Ovary (tissue), 9 donors: ENCODE data around the gene CASP4. TPM values are rescaled to one million over a fixed set of nuclear protein-coding genes. Genes with fewer than 3 reads are reported as not detected.

Experiments
- DNase-seq, 5 donors: peaks; one replicate each; pipeline ENCODE4 v3.0.0-alpha.2; 2019 to 2020
- H3K27ac ChIP-seq, 2 donors: fragments of 200-600 bp; one replicate each; pipeline versions ENCODE4 v1.5.1 to v1.8.0; 2019 to 2022
- H3K27me3 ChIP-seq: fragments of 200-600 bp; one replicate; pipeline ENCODE4 v1.8.0; 2022
- H3K36me3 ChIP-seq: fragments of 200-600 bp; sonication (generic); one replicate; pipeline ENCODE4 v1.5.1; 2019
- H3K4me1 ChIP-seq: one replicate; pipeline ENCODE4 v1.8.1; 2013; ENCODE audit warnings: mild to moderate bottlenecking, moderate library complexity; ENCODE audit not compliant: insufficient read depth
- H3K4me3 ChIP-seq: fragments of 200-600 bp; sonication (generic); one replicate; pipeline ENCODE4 v1.5.1; 2017
- H3K9me3 ChIP-seq, 2 donors: fragments of 200-600 bp in 1 of 2; sonication (generic) in 1 of 2; one replicate each; pipeline versions ENCODE4 v1.5.1 to v1.8.1; 2013 to 2019; ENCODE audit warnings: mild to moderate bottlenecking in 1 of 2, moderate library complexity in 1 of 2
- EP300 ChIP-seq: sonication (generic); formaldehyde crosslinking; IDR thresholded peaks from one replicate; pipeline ENCODE4 v1.6.1; 2017; ENCODE audit warnings: antibody characterized with exemption
- POLR2A ChIP-seq: fragments of 450-650 bp; IDR thresholded peaks from one replicate; pipeline ENCODE4 v1.6.1; 2017; ENCODE audit warnings: antibody characterized with exemption, mild to moderate bottlenecking, moderate library complexity
- WGBS, 3 donors: extraction: QIAGEN DNeasy Blood & Tissue Kit in 1 of 3; methylation state at CpG; one replicate each; pipeline versions ENCODE4 v1.1.5 to v1.1.7; 2013 to 2017; 5-methylcytosine and 5-hydroxymethylcytosine counted together
- intact Hi-C, 4 donors: fragments of 100-400 bp; cut with DNase I; formaldehyde crosslinking; loops; one replicate each; pipeline versions ENCODE4 v1.11.0 to v1.15.1; 2022 to 2023
- polyA plus RNA-seq, 2 donors: library from polyadenylated mRNA; stranded (reverse); fragments of 200-250 nt in 1 of 2; fragments of 350-450 nt in 1 of 2; fragmentation: Illumina TruSeq in 1 of 2; extraction: RNeasy Lipid Tissue Mini Kit (QIAGEN cat#74804) in 1 of 2; gene quantifications; one replicate each; pipeline ENCODE4 v1.2.3, GENCODE V29; 2013 to 2014
- total RNA-seq, 7 donors: library from RNA; depleted of rRNA in 2 of 7; stranded (reverse); fragments of >200 nt in 2 of 7; fragmentation: NEBNext Ultra II Directional in 3 of 7; extraction: Animal tissue kit (Norgen Biotek cat#: 25700) in 3 of 7; gene quantifications; one replicate each; pipeline versions ENCODE4 v1.1.0 to v1.2.4, GENCODE V29; 2016 to 2023
- TF ChIP-seq, protein P1 (sequence below), 3 donors: fragments of 450-650 bp in 2 of 3; fragments of 200-600 bp in 1 of 3; IDR thresholded peaks; one replicate each; pipeline versions ENCODE4 v1.5.1 to v1.8.0; 2016 to 2022; ENCODE audit warnings: antibody characterized with exemption in 3 of 3, mild to moderate bottlenecking in 1 of 3
- donor health status: DM: no; HTN: no; CAD: no; lungs with moderate emphysema.
- donor health status: DM: no; HTN: no; CAD: no.
- donor health status: Bipolar disorder and iron deficiency.
- donor health status: DM: yes; HTN: yes; CAD: no.
- donor health status: DM: no; HTN: no; CAD: no.
- donor health status: DM: yes; HTN: yes; CAD: no.

CASP4 gene
- total and polyA plus RNA-seq, 9 donors: 37.8 to 105 (median 50.3) TPM

DNA sequence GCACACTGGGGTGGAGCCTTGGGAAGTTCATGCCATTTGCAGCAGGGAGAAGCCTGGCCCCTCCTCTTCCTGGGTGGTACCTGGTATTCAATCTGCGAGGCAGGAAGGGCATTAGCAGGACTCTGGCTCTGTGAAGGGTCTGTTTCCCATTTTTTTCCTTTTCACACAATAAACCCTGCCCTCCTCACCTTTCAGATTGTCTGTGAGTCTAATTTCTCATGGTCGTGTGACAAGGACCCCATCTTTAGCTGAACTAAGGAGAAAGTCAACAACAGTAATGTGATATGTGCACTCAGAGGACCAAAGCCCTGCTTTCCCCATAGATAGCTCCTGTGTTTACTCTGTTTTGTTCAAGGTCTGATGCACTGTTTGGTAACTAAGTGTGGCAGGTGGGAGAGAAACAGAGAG, 26.6 kb upstream of the CASP4 start:
- 63 to 71% (median 70%) methylated on average over 2 of the region's 2 CpGs for WGBS, 3 donors
- intact Hi-C loops: no loop called here
- no peaks in the 10 kb centered on the region for H3K36me3 ChIP-seq
- no peaks in the 10 kb centered on the region for H3K4me1 ChIP-seq
- no peaks in the 10 kb centered on the region for H3K27me3 ChIP-seq
- H3K4me3 ChIP-seq: no peak overlapping the region
- DNase-seq: no peak
- TF ChIP-seq EP300 (no peak), POLR2A (no peak)
- TF ChIP-seq, protein P1, sequence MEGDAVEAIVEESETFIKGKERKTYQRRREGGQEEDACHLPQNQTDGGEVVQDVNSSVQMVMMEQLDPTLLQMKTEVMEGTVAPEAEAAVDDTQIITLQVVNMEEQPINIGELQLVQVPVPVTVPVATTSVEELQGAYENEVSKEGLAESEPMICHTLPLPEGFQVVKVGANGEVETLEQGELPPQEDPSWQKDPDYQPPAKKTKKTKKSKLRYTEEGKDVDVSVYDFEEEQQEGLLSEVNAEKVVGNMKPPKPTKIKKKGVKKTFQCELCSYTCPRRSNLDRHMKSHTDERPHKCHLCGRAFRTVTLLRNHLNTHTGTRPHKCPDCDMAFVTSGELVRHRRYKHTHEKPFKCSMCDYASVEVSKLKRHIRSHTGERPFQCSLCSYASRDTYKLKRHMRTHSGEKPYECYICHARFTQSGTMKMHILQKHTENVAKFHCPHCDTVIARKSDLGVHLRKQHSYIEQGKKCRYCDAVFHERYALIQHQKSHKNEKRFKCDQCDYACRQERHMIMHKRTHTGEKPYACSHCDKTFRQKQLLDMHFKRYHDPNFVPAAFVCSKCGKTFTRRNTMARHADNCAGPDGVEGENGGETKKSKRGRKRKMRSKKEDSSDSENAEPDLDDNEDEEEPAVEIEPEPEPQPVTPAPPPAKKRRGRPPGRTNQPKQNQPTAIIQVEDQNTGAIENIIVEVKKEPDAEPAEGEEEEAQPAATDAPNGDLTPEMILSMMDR (IDR thresholded peaks at IDR 0.05): no peak
- H3K9me3 ChIP-seq: no peaks in the 10 kb centered on the region
- H3K27ac ChIP-seq: no peak overlapping the region

DNA sequence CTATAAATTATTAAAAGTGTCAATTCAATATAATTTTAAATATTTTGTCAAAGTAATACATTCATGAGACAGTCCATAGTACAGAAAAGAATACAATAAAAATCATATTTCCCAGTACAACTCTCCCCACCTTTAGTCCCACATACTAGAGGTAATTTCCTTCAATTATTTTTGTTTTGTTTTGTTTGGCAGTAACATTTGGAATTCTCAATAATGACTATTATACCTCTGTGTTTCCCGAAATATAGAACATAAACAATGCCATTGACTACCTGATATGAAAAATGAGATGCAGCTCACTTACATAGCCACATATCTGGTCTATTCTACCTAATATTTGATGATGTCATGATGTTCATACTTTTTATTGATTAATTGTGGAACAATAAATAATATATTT, 24.4 kb upstream of the CASP4 start:
- WGBS, 3 donors: 36 to 59% (median 52%) methylated on average over 1 of the region's 1 CpG
- no peak for TF ChIP-seq POLR2A
- TF ChIP-seq, protein P1 (IDR thresholded peaks at IDR 0.05): no peak
- TF ChIP-seq EP300: no peak
- no peak for DNase-seq
- intact Hi-C loops: loop anchor here in 1 of 4 donors (5.0 kb wide), 1 partner anchor 1295 kb away; no protein-coding TSS in a partner anchor
- H3K36me3 ChIP-seq: no peaks in the 10 kb centered on the region
- H3K4me3 ChIP-seq: no peak overlapping the region
- no peak overlapping the region for H3K27ac ChIP-seq
- no peaks in the 10 kb centered on the region for H3K4me1 ChIP-seq
- no peaks in the 10 kb centered on the region for H3K27me3 ChIP-seq
- H3K9me3 ChIP-seq: no peaks in the 10 kb centered on the region

DNA sequence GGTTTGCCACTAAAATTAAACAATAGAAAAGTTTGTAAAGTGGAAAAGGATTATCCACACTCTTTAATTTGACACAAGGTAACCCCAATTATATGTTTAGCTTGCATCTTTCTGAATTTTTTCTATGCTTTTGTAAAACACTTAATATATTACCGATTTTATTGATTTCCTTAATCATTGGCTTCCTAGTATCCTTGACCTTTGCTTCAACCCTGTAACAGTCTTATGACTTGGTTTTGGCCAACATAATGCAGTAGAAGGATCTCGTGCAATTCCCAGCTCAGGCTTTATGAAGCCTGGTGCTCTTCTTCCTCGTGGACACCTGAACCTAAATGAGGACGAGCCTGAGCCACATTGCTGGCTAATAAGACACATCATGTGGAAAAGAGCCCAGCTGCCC, 23.6 kb upstream of the CASP4 start:
- no peak for DNase-seq
- WGBS, 3 donors: 73 to 81% (median 77%) methylated on average over 4 of the region's 4 CpGs
- TF ChIP-seq POLR2A (no peak), EP300 (no peak)
- TF ChIP-seq, protein P1 (IDR thresholded peaks at IDR 0.05): no peak

DNA sequence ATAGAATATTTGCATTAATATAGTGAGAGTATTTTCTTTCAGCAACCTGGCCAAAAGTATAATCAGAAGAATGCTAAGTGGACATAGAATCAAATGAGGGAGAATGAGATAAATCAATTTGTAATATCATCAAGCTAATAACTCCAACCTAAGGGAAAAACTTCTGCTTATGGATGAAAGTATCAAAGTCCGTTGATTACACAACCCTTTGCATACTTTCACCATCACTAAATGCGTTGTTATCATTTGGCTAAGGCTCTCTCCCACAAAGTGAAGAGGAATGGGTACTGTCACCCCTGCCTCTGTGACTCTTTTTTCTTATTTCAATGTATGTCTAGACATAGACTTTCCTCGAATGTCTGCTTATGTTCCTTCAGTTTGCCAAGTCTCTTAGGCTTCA, 16.4 kb upstream of the CASP4 start:
- Histone ChIP-seq H3K4me1 (no peaks in the 10 kb centered on the region), H3K36me3 (no peaks in the 10 kb centered on the region), H3K4me3 (no peak overlapping the region), H3K27me3 (no peaks in the 10 kb centered on the region), H3K27ac (no peak overlapping the region), H3K9me3 (no peaks in the 10 kb centered on the region)
- intact Hi-C loops: no loop called here
- no peak for TF ChIP-seq POLR2A
- TF ChIP-seq EP300: no peak
- TF ChIP-seq, protein P1 (IDR thresholded peaks at IDR 0.05): no peak
- no peak for DNase-seq
- 67 to 78% (median 67%) methylated on average over 3 of the region's 3 CpGs for WGBS, 3 donors

More for the DNA sequence above, 23.6 kb upstream of the CASP4 start:
- H3K36me3 ChIP-seq: no peaks in the 10 kb centered on the region
- H3K27me3 ChIP-seq: no peaks in the 10 kb centered on the region
- intact Hi-C loops: loop anchor here in 1 of 4 donors (5.0 kb wide), 1 partner anchor 1295 kb away; no protein-coding TSS in a partner anchor
- no peak overlapping the region for H3K4me3 ChIP-seq
- no peaks in the 10 kb centered on the region for H3K4me1 ChIP-seq
- H3K9me3 ChIP-seq: no peaks in the 10 kb centered on the region
- no peak overlapping the region for H3K27ac ChIP-seq
